H1 (cell line): ENCODE data around the gene FGD4. TPM values are rescaled to one million over a fixed set of nuclear protein-coding genes. Genes with fewer than 3 reads are reported as not detected.
A peak's percentile ranks its signal among the peaks of the same experiment; 100 is the strongest.

Experiments used
- ATF3 ChIP-seq: IDR thresholded peaks from 2 replicates; pipeline ENCODE4 v1.6.1; 2011; ENCODE audit warnings: low read depth, mild to moderate bottlenecking, low read length; ENCODE audit not compliant: insufficient read depth
- BACH1 ChIP-seq: IDR thresholded peaks from 2 replicates; pipeline ENCODE4 v1.6.1; 2012; ENCODE audit warnings: low read length, improper control_type of control experiment
- CREB1 ChIP-seq: IDR thresholded peaks from 2 replicates; pipeline ENCODE4 v1.6.1; 2012; ENCODE audit warnings: inconsistent platforms
- CTBP2 ChIP-seq: IDR thresholded peaks from 2 replicates; pipeline ENCODE4 v1.7.0; 2011; ENCODE audit warnings: borderline replicate concordance, mild to moderate bottlenecking, moderate library complexity, mixed read lengths, low read length; ENCODE audit not compliant: insufficient read depth, insufficient read length
- E2F6 ChIP-seq: IDR thresholded peaks from 2 replicates; pipeline ENCODE4 v1.6.1; 2012; ENCODE audit warnings: inconsistent platforms
- EZH2 ChIP-seq: fragments of 200-600 bp; sonication (generic); IDR thresholded peaks from 2 replicates; pipeline ENCODE4 v1.7.1; 2012; ENCODE audit warnings: low read depth, mild to moderate bottlenecking, moderate library complexity, low read length, inconsistent platforms; ENCODE audit not compliant: severe bottlenecking
- GABPA ChIP-seq: IDR thresholded peaks from 2 replicates; pipeline ENCODE4 v1.6.1; 2011; ENCODE audit warnings: mild to moderate bottlenecking, low read length, moderate library complexity, borderline replicate concordance; ENCODE audit not compliant: insufficient read depth
- GTF2F1 ChIP-seq: IDR thresholded peaks from 2 replicates; pipeline ENCODE4 v1.6.1; 2012; ENCODE audit warnings: low read depth, low read length, improper control_type of control experiment, borderline replicate concordance
- MAFK ChIP-seq: IDR thresholded peaks from 2 replicates; pipeline ENCODE4 v1.6.1; 2012; ENCODE audit warnings: low read depth, mild to moderate bottlenecking, improper control_type of control experiment, low read length
- NRF1 ChIP-seq: IDR thresholded peaks from 2 replicates; pipeline ENCODE4 v1.6.1; 2011; ENCODE audit warnings: mild to moderate bottlenecking, low read depth, low read length, improper control_type of control experiment
- POLR2A ChIP-seq, 2 experiments: IDR thresholded peaks; 1 replicate in 1 of 2; 2 replicates in 1 of 2; pipeline ENCODE4 v1.6.1; 2011; ENCODE audit warnings: low read depth in 2 of 2, low read length in 2 of 2, mild to moderate bottlenecking in 2 of 2; ENCODE audit errors: control extremely low read depth in 1 of 2
- POLR2AphosphoS5 ChIP-seq: IDR thresholded peaks from 2 replicates; pipeline ENCODE4 v1.6.1; 2011; ENCODE audit warnings: low read depth, low read length
- RBBP5 ChIP-seq: IDR thresholded peaks from 2 replicates; pipeline ENCODE4 v1.7.1; 2012; ENCODE audit warnings: low read depth, mild to moderate bottlenecking, inconsistent platforms, low read length, moderate library complexity, borderline replicate concordance
- SIN3A ChIP-seq, 2 experiments: IDR thresholded peaks in 1 of 2; conservative IDR thresholded peaks in 1 of 2; 2 replicates each; pipeline ENCODE4 v1.6.1; 2011 to 2012; ENCODE audit warnings: low read length in 2 of 2, improper control_type of control experiment in 1 of 2, low read depth in 1 of 2, mild to moderate bottlenecking in 1 of 2
- SIX5 ChIP-seq: IDR thresholded peaks from 2 replicates; pipeline ENCODE4 v1.6.1; 2011; ENCODE audit warnings: mild to moderate bottlenecking, low read depth, low read length
- polyA plus RNA-seq, 7 experiments: library from polyadenylated mRNA; depleted of rRNA in 3 of 7; stranded (reverse) in 5 of 7; unstranded in 2 of 7; fragments of >200 nt in 5 of 7; fragments of 200-250 nt in 2 of 7; gene quantifications; 1 replicate in 5 of 7; 2 replicates in 1 of 7; 4 replicates in 1 of 7; pipeline versions ENCODE4 v1.2.1 to v1.2.3, GENCODE V29; 2011 to 2013; ENCODE audit warnings: missing spikeins in 2 of 7, mixed read lengths in 2 of 7
- total RNA-seq: library from RNA; stranded (reverse); fragmentation: NEBNext Ultra II Directional; extraction: Animal tissue kit (Norgen Biotek cat#: 25700); gene quantifications from 2 replicates; pipeline ENCODE4 v1.2.1, GENCODE V29; 2021

FGD4 gene
- total and polyA plus RNA-seq, 2 of the 8 experiments (the other 6 are each of a cell fraction or from before 2014, with no cell fraction given): 8.5 to 48.2 TPM

GRCh38 chr12:32454075-32454474 lies 54.7 kb downstream of the FGD4 start (continued):
- TF ChIP-seq NRF1: no peak
- TF ChIP-seq MAFK: no peak
- TF ChIP-seq POLR2AphosphoS5: no peak
- 0 out of 4 replicates have a peak, but pooled peaks of 1 of the 2 experiments have one; percentile 34 for TF ChIP-seq SIN3A (conservative IDR thresholded peaks at IDR 0.05 in 1 of 2, IDR thresholded peaks at IDR 0.05 in 1 of 2; ENCODE audit: low read depth in 1 of 2, low read length in 2 of 2)
- no peak for TF ChIP-seq CREB1
- no peak for TF ChIP-seq SIX5
- no peak for TF ChIP-seq ATF3
- no peak for TF ChIP-seq RBBP5
- TF ChIP-seq POLR2A (IDR thresholded peaks at IDR 0.05; ENCODE audit: control extremely low read depth in 1 of 2, low read depth in 2 of 2, low read length in 2 of 2): peak; percentile 33 to 36; a peak in 2 of 3 replicates
- no peak for TF ChIP-seq EZH2
- no peak for TF ChIP-seq E2F6
- TF ChIP-seq GTF2F1: no peak
- no peak for TF ChIP-seq GABPA
- TF ChIP-seq CTBP2: no peak
- TF ChIP-seq BACH1: no peak
